Measurements from ENCODE around the gene DHX32.

The DHX32 gene

GRCh38 chr10:125848371-125848770 lies 32.7 kb downstream of the DHX32 start:
- no peak for DNase-seq (ENCODE audit: low read depth in 2 of 2)

GRCh38 chr10:125846894-125847293 lies 34.2 kb downstream of the DHX32 start:
- no peak for DNase-seq (ENCODE audit: low read depth in 2 of 2)

- no peak for DNase-seq (ENCODE audit: low read depth in 2 of 2)
Observed at GRCh38 chr10:125845617-125846016, 35.5 kb downstream of the DHX32 start.

GRCh38 chr10:125844751-125845221 lies 36.3 kb downstream of the DHX32 start:
- DNase-seq (ENCODE audit: low read depth in 2 of 2): no peak

- DNase-seq (ENCODE audit: low read depth in 2 of 2): no peak
Observed at GRCh38 chr10:125843603-125844329, 37.3 kb downstream of the DHX32 start.

- no peak for DNase-seq (ENCODE audit: low read depth in 2 of 2)
Observed at GRCh38 chr10:125840955-125841354, 40.1 kb downstream of the DHX32 start.

GRCh38 chr10:125840406-125840805 lies 40.7 kb downstream of the DHX32 start:
- no peak for DNase-seq (ENCODE audit: low read depth in 2 of 2)

GRCh38 chr10:125838802-125839575 lies 42.1 kb downstream of the DHX32 start:
- no peak for DNase-seq (ENCODE audit: low read depth in 2 of 2)

GRCh38 chr10:125836746-125837145 lies 44.3 kb downstream of the DHX32 start:
- DNase-seq (ENCODE audit: low read depth in 2 of 2): no peak

- DNase-seq (ENCODE audit: low read depth in 2 of 2): no peak
Observed at GRCh38 chr10:125828311-125828710, 52.8 kb downstream of the DHX32 start.

- no peak for DNase-seq (ENCODE audit: low read depth in 2 of 2)
Observed at GRCh38 chr10:125827133-125827532, 54.0 kb downstream of the DHX32 start.

GRCh38 chr10:125824736-125825135 lies 56.4 kb downstream of the DHX32 start:
- no peak for DNase-seq (ENCODE audit: low read depth in 2 of 2)

GRCh38 chr10:125823663-125824251 lies 57.3 kb downstream of the DHX32 start:
- no peak for DNase-seq (ENCODE audit: low read depth in 2 of 2)

GRCh38 chr10:125822878-125823662 lies 58.0 kb downstream of the DHX32 start, which contains the start of the genes BCCIP and UROS:
TSS of gene BCCIP (plus strand) at chr10:125823546. CDS start at chr10:125823558, 12 bp downstream.
TSS of gene UROS (minus strand) at chr10:125823258. CDS start at chr10:125816499, 6,759 bp downstream.
- DNase-seq (ENCODE audit: low read depth in 2 of 2): peak; percentile 82 to 86

- DNase-seq (ENCODE audit: low read depth in 2 of 2): no peak
Observed at GRCh38 chr10:125820701-125821100, 60.4 kb downstream of the DHX32 start.

GRCh38 chr10:125817337-125817946 lies 63.6 kb downstream of the DHX32 start:
- no peak for DNase-seq (ENCODE audit: low read depth in 2 of 2)

GRCh38 chr10:125816548-125816947 lies 64.5 kb downstream of the DHX32 start:
- DNase-seq (ENCODE audit: low read depth in 2 of 2): no peak

- no peak for DNase-seq (ENCODE audit: low read depth in 2 of 2)
Observed at GRCh38 chr10:125815764-125816163, 65.3 kb downstream of the DHX32 start.

GRCh38 chr10:125812128-125812750 lies 68.9 kb downstream of the DHX32 start:
- DNase-seq (ENCODE audit: low read depth in 2 of 2): no peak

- no peak for DNase-seq (ENCODE audit: low read depth in 2 of 2)
Observed at GRCh38 chr10:125811251-125811650, 69.8 kb downstream of the DHX32 start.

- DNase-seq (ENCODE audit: low read depth in 2 of 2): no peak
Observed at GRCh38 chr10:125808047-125808446, 73.0 kb downstream of the DHX32 start.

All from stimulated activated CD8-positive, alpha-beta memory T cell treated with anti-CD3 and anti-CD28 coated beads, Interleukin-7, amount 100 ng/mL, for 4 hours (primary cell).